ENCODE measurements around the gene C1GALT1C1L. TPM values are rescaled to one million over a fixed set of nuclear protein-coding genes. Genes with fewer than 3 reads are reported as not detected.

C1GALT1C1L gene
- total RNA-seq, 3 donors from 2014 or later (not counting 1 experiment from before 2014, with no cell fraction given), result not detected

DNA sequence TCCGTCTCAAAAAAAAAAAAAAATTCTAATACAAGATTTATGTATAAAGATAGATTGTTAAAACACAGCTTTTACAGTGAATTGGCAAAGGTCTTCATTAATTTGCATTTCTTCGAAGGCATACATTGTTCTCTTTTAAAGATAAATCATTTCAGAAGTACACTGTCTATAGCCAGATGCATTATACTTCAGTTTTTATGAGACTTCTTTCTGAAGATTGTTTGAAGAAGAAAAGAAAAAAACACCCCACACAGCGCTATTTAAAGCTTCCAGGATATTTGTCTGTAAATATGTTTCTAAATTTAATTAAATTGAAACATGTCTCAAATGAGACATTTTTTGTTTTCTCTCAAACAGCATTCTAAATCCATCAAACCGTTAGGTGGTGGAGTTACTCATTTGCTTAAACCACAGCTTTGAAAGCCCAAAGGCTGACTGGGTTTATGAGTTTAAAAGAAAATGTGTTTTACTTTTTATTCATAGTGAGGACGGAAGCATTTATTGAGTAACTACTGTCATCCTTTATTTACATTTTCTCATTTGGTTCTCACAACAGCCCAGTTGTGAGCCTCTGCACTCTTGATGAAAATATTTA is 42.4 kb upstream of the C1GALT1C1L start:
- no peak overlapping the region for H3K4me3 ChIP-seq (ENCODE audit: low read length)
- no peak overlapping the region for H3K27ac ChIP-seq (ENCODE audit: low read length)
- Mint-ChIP-seq H3K4me1 (no peaks in the 10 kb centered on the region), H3K27me3 (ENCODE audit: low read depth in 2 of 2) (peaks cover 15 to 32% of the 10 kb centered on the region in 2 donors), H3K9me3 (no peaks in the 10 kb centered on the region), H3K36me3 (no peaks in the 10 kb centered on the region), H3K27ac (no peak overlapping the region), H3K4me3 (no peak overlapping the region)
- 100% methylated on average over 2 of the region's 5 CpGs for WGBS (ENCODE audit: insufficient coverage)
- H3K27me3 ChIP-seq (ENCODE audit: control insufficient read depth, insufficient read depth, low read length), result peaks cover 4% of the 10 kb centered on the region
- no peaks in the 10 kb centered on the region for H3K9me3 ChIP-seq (ENCODE audit: control insufficient read depth, insufficient read depth, low read length)
- no peak for ATAC-seq
- no peaks in the 10 kb centered on the region for H3K4me1 ChIP-seq (ENCODE audit: control insufficient read depth, insufficient read depth, low read length)
- TF ChIP-seq, protein P1, sequence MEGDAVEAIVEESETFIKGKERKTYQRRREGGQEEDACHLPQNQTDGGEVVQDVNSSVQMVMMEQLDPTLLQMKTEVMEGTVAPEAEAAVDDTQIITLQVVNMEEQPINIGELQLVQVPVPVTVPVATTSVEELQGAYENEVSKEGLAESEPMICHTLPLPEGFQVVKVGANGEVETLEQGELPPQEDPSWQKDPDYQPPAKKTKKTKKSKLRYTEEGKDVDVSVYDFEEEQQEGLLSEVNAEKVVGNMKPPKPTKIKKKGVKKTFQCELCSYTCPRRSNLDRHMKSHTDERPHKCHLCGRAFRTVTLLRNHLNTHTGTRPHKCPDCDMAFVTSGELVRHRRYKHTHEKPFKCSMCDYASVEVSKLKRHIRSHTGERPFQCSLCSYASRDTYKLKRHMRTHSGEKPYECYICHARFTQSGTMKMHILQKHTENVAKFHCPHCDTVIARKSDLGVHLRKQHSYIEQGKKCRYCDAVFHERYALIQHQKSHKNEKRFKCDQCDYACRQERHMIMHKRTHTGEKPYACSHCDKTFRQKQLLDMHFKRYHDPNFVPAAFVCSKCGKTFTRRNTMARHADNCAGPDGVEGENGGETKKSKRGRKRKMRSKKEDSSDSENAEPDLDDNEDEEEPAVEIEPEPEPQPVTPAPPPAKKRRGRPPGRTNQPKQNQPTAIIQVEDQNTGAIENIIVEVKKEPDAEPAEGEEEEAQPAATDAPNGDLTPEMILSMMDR (IDR thresholded peaks at IDR 0.05), result no peak
- intact Hi-C loops (cut with micrococcal nuclease), result no loop called here
- no peak for DNase-seq
- no peaks in the 10 kb centered on the region for H3K36me3 ChIP-seq (ENCODE audit: control insufficient read depth, insufficient read depth, low read length)

DNA sequence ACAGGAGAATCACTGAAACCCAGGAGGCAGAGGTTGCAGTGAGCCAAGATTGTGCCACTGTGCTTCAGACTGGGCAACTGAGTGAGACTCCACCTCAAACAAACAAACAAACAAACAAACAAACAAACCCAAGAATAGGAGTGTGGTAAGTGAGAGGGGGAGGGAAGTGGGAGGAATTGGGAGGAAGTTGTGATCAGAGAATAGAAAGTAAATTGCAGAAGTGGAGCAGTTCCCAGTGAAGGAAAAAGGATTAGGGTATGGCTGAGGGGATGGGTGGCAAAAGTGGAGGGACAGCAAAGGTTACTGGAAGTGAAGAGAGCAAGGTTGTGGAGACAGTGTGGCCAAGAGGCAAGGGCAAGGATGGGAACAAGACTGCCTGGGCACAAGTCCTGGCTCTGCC is 41.1 kb upstream of the C1GALT1C1L start:
- no peak for ATAC-seq
- intact Hi-C loops (cut with micrococcal nuclease), result no loop called here
- no peak for DNase-seq

DNA sequence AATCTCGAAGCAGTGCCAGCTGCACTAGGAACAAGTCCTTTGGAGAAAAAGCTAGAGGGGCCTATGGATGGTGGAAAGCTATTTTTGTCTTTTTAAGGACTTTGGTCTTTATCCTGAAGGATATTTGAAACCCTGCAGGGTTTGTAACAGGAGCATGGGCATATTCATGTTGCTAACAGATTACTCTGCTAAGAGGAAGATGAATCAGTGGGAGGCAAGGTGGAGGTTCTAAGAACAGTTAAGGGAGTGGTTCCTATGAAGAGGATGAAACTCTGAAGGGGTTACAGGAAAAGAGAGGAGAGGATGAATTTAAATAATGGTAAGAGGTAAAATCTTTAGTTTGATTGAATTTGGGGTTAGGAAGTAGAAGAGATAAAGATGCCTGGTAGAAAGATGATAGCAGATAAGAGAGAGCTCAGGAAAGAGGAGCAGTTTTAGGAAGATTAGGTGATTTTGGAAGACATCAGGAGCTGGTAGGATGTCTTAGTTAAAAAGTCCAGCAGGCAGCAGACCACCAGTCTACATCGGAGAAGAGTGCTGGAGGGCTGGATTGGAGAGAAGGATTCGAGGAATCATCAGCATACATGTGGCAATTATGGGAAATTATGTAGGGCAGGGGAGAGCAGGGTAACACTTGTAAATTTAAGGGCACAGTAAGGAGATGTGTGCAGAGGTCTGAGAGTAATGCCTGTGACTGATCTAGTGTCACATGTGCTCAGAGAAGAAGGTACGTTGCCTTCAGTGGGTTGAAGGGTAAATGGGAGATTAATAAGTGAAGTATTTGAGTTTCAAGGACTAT is 39.3 kb upstream of the C1GALT1C1L start:
- no peaks in the 10 kb centered on the region for H3K9me3 ChIP-seq (ENCODE audit: control insufficient read depth, insufficient read depth, low read length)
- H3K36me3 Mint-ChIP-seq, result no peaks in the 10 kb centered on the region
- H3K36me3 ChIP-seq (ENCODE audit: control insufficient read depth, insufficient read depth, low read length), result no peaks in the 10 kb centered on the region
- intact Hi-C loops (cut with micrococcal nuclease), result no loop called here
- H3K27ac Mint-ChIP-seq, result no peak overlapping the region
- H3K4me3 Mint-ChIP-seq, result no peak overlapping the region
- TF ChIP-seq, protein P1 (IDR thresholded peaks at IDR 0.05), result no peak
- H3K9me3 Mint-ChIP-seq, result no peaks in the 10 kb centered on the region
- no peak overlapping the region for H3K27ac ChIP-seq (ENCODE audit: low read length)
- no peak overlapping the region for H3K4me3 ChIP-seq (ENCODE audit: low read length)
- peaks cover 6% of the 10 kb centered on the region for H3K27me3 ChIP-seq (ENCODE audit: control insufficient read depth, insufficient read depth, low read length)
- ATAC-seq (no peak), DNase-seq (no peak)
- no peaks in the 10 kb centered on the region for H3K4me1 Mint-ChIP-seq
- peaks cover 18 to 42% of the 10 kb centered on the region in 2 donors for H3K27me3 Mint-ChIP-seq (ENCODE audit: low read depth in 2 of 2)
- H3K4me1 ChIP-seq (ENCODE audit: control insufficient read depth, insufficient read depth, low read length), result no peaks in the 10 kb centered on the region
- WGBS (ENCODE audit: insufficient coverage), result 86% methylated on average over 4 of the region's 4 CpGs

More for the DNA sequence above, 41.1 kb upstream of the C1GALT1C1L start:
- Histone ChIP-seq H3K27ac (ENCODE audit: low read length) (no peak overlapping the region), H3K9me3 (ENCODE audit: control insufficient read depth, insufficient read depth, low read length) (no peaks in the 10 kb centered on the region), H3K4me1 (ENCODE audit: control insufficient read depth, insufficient read depth, low read length) (no peaks in the 10 kb centered on the region), H3K27me3 (ENCODE audit: control insufficient read depth, insufficient read depth, low read length) (peaks cover 6% of the 10 kb centered on the region), H3K4me3 (ENCODE audit: low read length) (no peak overlapping the region), H3K36me3 (ENCODE audit: control insufficient read depth, insufficient read depth, low read length) (no peaks in the 10 kb centered on the region)
- no peak overlapping the region for H3K4me3 Mint-ChIP-seq
- TF ChIP-seq, protein P1 (IDR thresholded peaks at IDR 0.05), result no peak
- no peaks in the 10 kb centered on the region for H3K9me3 Mint-ChIP-seq
- H3K36me3 Mint-ChIP-seq, result no peaks in the 10 kb centered on the region
- H3K27me3 Mint-ChIP-seq (ENCODE audit: low read depth in 2 of 2), result peaks cover 17 to 35% of the 10 kb centered on the region in 2 donors
- no peaks in the 10 kb centered on the region for H3K4me1 Mint-ChIP-seq
- no peak overlapping the region for H3K27ac Mint-ChIP-seq
